CD4-positive, alpha-beta T cell (primary cell): ENCODE results near the gene ZNF283. TPM values are rescaled to one million over a fixed set of nuclear protein-coding genes. Genes with fewer than 3 reads are reported as not detected.
A peak's percentile ranks its signal among the peaks of the same experiment; 100 is the strongest.

Experiments used
- ATAC-seq: fragments of 200-7000 bp; cut with Tn5 transposase; one replicate; pipeline ENCODE4 v1.10.0; 2022; ENCODE audit warnings: mild to moderate bottlenecking; ENCODE audit not compliant: poor library complexity
- CTCF ChIA-PET: fragments of 350-600 bp; sonication (Branson Sonifier 250); formaldehyde crosslinking; loops from one replicate; lab custom pipeline; 2021; ENCODE audit warnings: antibody characterized with exemption, inconsistent platforms; lab: Charles Lee
- POLR2A ChIA-PET: fragments of 350-600 bp; sonication (Branson Sonifier 250); formaldehyde crosslinking; loops from one replicate; lab custom pipeline; 2021; ENCODE audit warnings: antibody characterized with exemption, inconsistent platforms; lab: Charles Lee
- DNase-seq, 14 experiments: peaks; one replicate each; pipeline ENCODE4 v3.0.0-alpha.2; 2013 to 2020; ENCODE audit warnings: mixed read lengths in 2 of 14
- H3K27ac ChIP-seq, 2 donors: one replicate each; pipeline versions ENCODE4 v1.5.1 to v1.7.0; 2013; ENCODE audit warnings: low read length in 2 of 2, low read depth in 1 of 2, mild to moderate bottlenecking in 1 of 2
- H3K27me3 ChIP-seq, 2 experiments: 1 replicate in 1 of 2; 2 replicates in 1 of 2; pipeline versions ENCODE4 v1.6.1 to v1.7.0; 2013; ENCODE audit warnings: low read length in 2 of 2, control low read depth in 1 of 2, mild to moderate bottlenecking in 1 of 2, moderate library complexity in 1 of 2; ENCODE audit not compliant: insufficient read depth in 2 of 2, control insufficient read depth in 1 of 2
- H3K36me3 ChIP-seq: one replicate; pipeline ENCODE4 v1.6.1; 2013; ENCODE audit warnings: low read length, control low read depth; ENCODE audit not compliant: insufficient read depth
- H3K4me1 ChIP-seq: one replicate; pipeline ENCODE4 v1.6.1; 2013; ENCODE audit warnings: low read length, control low read depth; ENCODE audit not compliant: insufficient read depth
- H3K4me3 ChIP-seq: one replicate; pipeline ENCODE4 v1.5.1; 2013; ENCODE audit warnings: mild to moderate bottlenecking, low read length, moderate library complexity
- H3K9me3 ChIP-seq, 2 experiments: 1 replicate in 1 of 2; 2 replicates in 1 of 2; pipeline versions ENCODE4 v1.6.1 to v1.7.0; 2013; ENCODE audit warnings: low read length in 2 of 2, mild to moderate bottlenecking in 2 of 2, control low read depth in 1 of 2, moderate library complexity in 1 of 2; ENCODE audit not compliant: control insufficient read depth in 1 of 2, insufficient read depth in 1 of 2
- H3K27ac Mint-ChIP-seq: one replicate; pipeline ENCODE4 v1.8.0; 2020; ENCODE audit warnings: mixed read lengths
- H3K27me3 Mint-ChIP-seq: one replicate; pipeline ENCODE4 v1.8.0; 2021; ENCODE audit warnings: mixed read lengths
- H3K36me3 Mint-ChIP-seq: one replicate; pipeline ENCODE4 v1.8.0; 2021; ENCODE audit warnings: low read depth, mixed read lengths
- H3K4me1 Mint-ChIP-seq: one replicate; pipeline ENCODE4 v1.8.0; 2021; ENCODE audit warnings: low read depth, mixed read lengths
- H3K4me3 Mint-ChIP-seq: one replicate; pipeline ENCODE4 v1.8.0; 2020; ENCODE audit warnings: mild to moderate bottlenecking, mixed read lengths
- H3K9me3 Mint-ChIP-seq: one replicate; pipeline ENCODE4 v1.8.0; 2020; ENCODE audit warnings: mixed read lengths
- intact Hi-C, 2 experiments: fragments of 100-400 bp; cut with DNase I in 1 of 2; cut with micrococcal nuclease in 1 of 2; formaldehyde crosslinking; loops; one replicate each; pipeline versions ENCODE4 v1.15.1 to v1.9.0; 2023 to 2025; cut with DNase I, micrococcal nuclease
- total RNA-seq, 174 experiments: library from RNA in 2 of 174; stranded (reverse) in 2 of 174; gene quantifications; one replicate each; pipeline ENCODE4 v1.2.3 and lab custom pipeline; 2021 to 2026
- TF ChIP-seq, protein P1 (sequence below): fragments of 200-600 bp; IDR thresholded peaks from one replicate; pipeline ENCODE4 v1.8.0; 2022; ENCODE audit warnings: antibody characterized with exemption, mild to moderate bottlenecking

ZNF283 gene
- total RNA-seq, 2 experiments from 2014 or later: 2.3 to 3.7 TPM

- Histone ChIP-seq H3K4me1 (peaks cover 13% of the 10 kb centered on the region), H3K9me3 (peaks cover 0 to 6% of the 10 kb centered on the region in 2 experiments), H3K4me3 (no peak overlapping the region), H3K27me3 (peaks cover 4 to 8% of the 10 kb centered on the region in 2 experiments), H3K36me3 (no peaks in the 10 kb centered on the region), H3K27ac (no peak overlapping the region)
- TF ChIP-seq, protein P1, sequence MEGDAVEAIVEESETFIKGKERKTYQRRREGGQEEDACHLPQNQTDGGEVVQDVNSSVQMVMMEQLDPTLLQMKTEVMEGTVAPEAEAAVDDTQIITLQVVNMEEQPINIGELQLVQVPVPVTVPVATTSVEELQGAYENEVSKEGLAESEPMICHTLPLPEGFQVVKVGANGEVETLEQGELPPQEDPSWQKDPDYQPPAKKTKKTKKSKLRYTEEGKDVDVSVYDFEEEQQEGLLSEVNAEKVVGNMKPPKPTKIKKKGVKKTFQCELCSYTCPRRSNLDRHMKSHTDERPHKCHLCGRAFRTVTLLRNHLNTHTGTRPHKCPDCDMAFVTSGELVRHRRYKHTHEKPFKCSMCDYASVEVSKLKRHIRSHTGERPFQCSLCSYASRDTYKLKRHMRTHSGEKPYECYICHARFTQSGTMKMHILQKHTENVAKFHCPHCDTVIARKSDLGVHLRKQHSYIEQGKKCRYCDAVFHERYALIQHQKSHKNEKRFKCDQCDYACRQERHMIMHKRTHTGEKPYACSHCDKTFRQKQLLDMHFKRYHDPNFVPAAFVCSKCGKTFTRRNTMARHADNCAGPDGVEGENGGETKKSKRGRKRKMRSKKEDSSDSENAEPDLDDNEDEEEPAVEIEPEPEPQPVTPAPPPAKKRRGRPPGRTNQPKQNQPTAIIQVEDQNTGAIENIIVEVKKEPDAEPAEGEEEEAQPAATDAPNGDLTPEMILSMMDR: no peak
- ChIA-PET CTCF (interaction anchor here (1.3 kb wide), 1 partner anchor 52 kb away, joined by 4 read pairs; no protein-coding TSS in a partner anchor), POLR2A (no interaction called here)
- ATAC-seq (no peak), DNase-seq (no peak)
- Mint-ChIP-seq H3K9me3 (no peaks in the 10 kb centered on the region), H3K4me3 (peak overlapping the region; percentile 76), H3K36me3 (no peaks in the 10 kb centered on the region), H3K27me3 (peaks cover 47% of the 10 kb centered on the region), H3K27ac (no peak overlapping the region), H3K4me1 (peaks cover 6% of the 10 kb centered on the region)
- intact Hi-C loops: no loop called here
These were observed 29.6 kb upstream of the ZNF283 start for GRCh38 chr19:43797556-43797955.

DNA sequence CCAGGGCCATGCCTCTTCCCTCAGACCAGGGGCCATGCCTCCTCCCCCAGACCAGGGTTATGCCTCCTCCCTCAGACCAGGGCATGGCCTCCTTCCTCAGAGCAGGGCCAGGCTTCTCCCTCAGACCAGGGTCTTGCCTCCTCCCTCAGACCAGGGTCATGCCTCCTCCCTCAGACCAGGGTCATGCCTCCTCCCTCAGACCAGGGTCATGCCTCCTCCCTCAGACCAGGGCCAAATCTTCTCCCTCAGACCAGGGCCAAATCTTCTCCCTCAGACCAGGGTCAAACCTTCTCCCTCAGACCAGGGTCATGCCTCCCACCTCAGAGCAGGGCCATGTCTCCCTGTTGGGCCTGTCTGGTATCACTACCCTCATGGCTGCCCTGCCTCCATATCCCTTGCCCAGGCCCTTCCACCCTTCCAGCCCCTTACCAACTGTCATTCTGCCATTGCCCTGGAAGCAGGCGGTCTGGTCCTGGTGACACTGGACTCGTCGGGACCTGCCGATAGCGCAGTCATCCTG lies 29.0 kb upstream of the ZNF283 start:
- peaks cover 3 to 4% of the 10 kb centered on the region in 2 experiments for H3K27me3 ChIP-seq
- H3K27ac ChIP-seq: no peak overlapping the region
- peak overlapping the region; percentile 79 for H3K4me3 Mint-ChIP-seq
- H3K36me3 ChIP-seq: no peaks in the 10 kb centered on the region
- intact Hi-C loops: no loop called here
- TF ChIP-seq, protein P1: no peak
- ATAC-seq: no peak
- ChIA-PET POLR2A (no interaction called here), CTCF (no interaction called here)
- H3K36me3 Mint-ChIP-seq: no peaks in the 10 kb centered on the region
- H3K27ac Mint-ChIP-seq: no peak overlapping the region
- DNase-seq: no peak
- peaks cover 13% of the 10 kb centered on the region for H3K4me1 ChIP-seq
- no peaks in the 10 kb centered on the region for H3K9me3 Mint-ChIP-seq
- peak overlapping the region; percentile 59 for H3K4me3 ChIP-seq
- peaks cover 48% of the 10 kb centered on the region for H3K27me3 Mint-ChIP-seq
- peaks cover 0 to 6% of the 10 kb centered on the region in 2 experiments for H3K9me3 ChIP-seq
- peaks cover 6% of the 10 kb centered on the region for H3K4me1 Mint-ChIP-seq

- H3K4me3 ChIP-seq: peak overlapping the region; percentile 59
- peaks cover 0 to 6% of the 10 kb centered on the region in 2 experiments for H3K9me3 ChIP-seq
- no peak overlapping the region for H3K27ac Mint-ChIP-seq
- DNase-seq (peak in 12 of 14 experiments; percentile 33 to 80 (median 58)), ATAC-seq (peak; percentile 89)
- TF ChIP-seq, protein P1: no peak
- intact Hi-C loops: no loop called here
- H3K36me3 Mint-ChIP-seq: no peaks in the 10 kb centered on the region
- no peaks in the 10 kb centered on the region for H3K36me3 ChIP-seq
- H3K27ac ChIP-seq: no peak overlapping the region
- H3K4me1 Mint-ChIP-seq: peaks cover 6% of the 10 kb centered on the region
- peak overlapping the region; percentile 79 for H3K4me3 Mint-ChIP-seq
- H3K9me3 Mint-ChIP-seq: no peaks in the 10 kb centered on the region
- H3K27me3 ChIP-seq: peaks cover 0 to 3% of the 10 kb centered on the region in 2 experiments
- H3K4me1 ChIP-seq: peaks cover 13% of the 10 kb centered on the region
- peaks cover 44% of the 10 kb centered on the region for H3K27me3 Mint-ChIP-seq
- ChIA-PET CTCF (no interaction called here), POLR2A (interaction anchor here (1.1 kb wide), 1 partner anchor 203 kb away, joined by 3 read pairs; the partner anchor contains the start of genes IRGQ and ZNF576)
These were observed 28.3 kb upstream of the ZNF283 start for GRCh38 chr19:43798546-43799409.
